Erythroblast (primary cell): ENCODE data around the gene MSH3.
"Not testable (repeated sequence)": the region's sequence is repeated elsewhere in the genome, so short reads cannot be mapped to it uniquely, and the experiment has no call there.

ENCODE experiments used
- DNase-seq, 2 experiments: peaks; one replicate each; lab custom pipeline; 2025; lab: John Stamatoyannopoulos, UW
- GATA1 ChIP-seq: IDR thresholded peaks from 2 replicates; pipeline ENCODE4 v1.6.1; 2011; ENCODE audit warnings: low read depth, mild to moderate bottlenecking, control low read depth, low read length, moderate library complexity
- POLR2A ChIP-seq: IDR thresholded peaks from 2 replicates; pipeline ENCODE4 v1.6.1; 2011; ENCODE audit warnings: mild to moderate bottlenecking, low read length

MSH3 gene

GRCh38 chr5:80797428-80798024, 143.1 kb downstream of the MSH3 start:
- TF ChIP-seq GATA1 = no peak
- no peak for TF ChIP-seq POLR2A
- no peak for DNase-seq

- TF ChIP-seq GATA1 (no peak), POLR2A (no peak)
- DNase-seq = no peak
These were observed 143.7 kb downstream of the MSH3 start for GRCh38 chr5:80798166-80798565.

GRCh38 chr5:80798633-80799032, 144.2 kb downstream of the MSH3 start:
- no peak for DNase-seq
- no peak for TF ChIP-seq GATA1

- no peak for TF ChIP-seq GATA1
- TF ChIP-seq POLR2A = no peak
- no peak for DNase-seq
These were observed 144.6 kb downstream of the MSH3 start for GRCh38 chr5:80799041-80799440.

GRCh38 chr5:80799573-80799972, 145.1 kb downstream of the MSH3 start:
- TF ChIP-seq GATA1 (no peak), POLR2A (no peak)
- no peak for DNase-seq

GRCh38 chr5:80804332-80804731, 149.9 kb downstream of the MSH3 start:
- TF ChIP-seq POLR2A (no peak), GATA1 (no peak)
- DNase-seq = no peak

- TF ChIP-seq POLR2A (no peak), GATA1 (no peak)
- no peak for DNase-seq
These were observed 150.6 kb downstream of the MSH3 start for GRCh38 chr5:80805038-80805437.

- no peak for TF ChIP-seq POLR2A
- TF ChIP-seq GATA1 = no peak
- DNase-seq = no peak
These were observed 152.5 kb downstream of the MSH3 start for GRCh38 chr5:80806929-80807328.

GRCh38 chr5:80809451-80809850, 155.0 kb downstream of the MSH3 start:
- TF ChIP-seq POLR2A = no peak
- TF ChIP-seq GATA1 = no peak
- DNase-seq = no peak

- no peak for TF ChIP-seq GATA1
- TF ChIP-seq POLR2A = no peak
- DNase-seq = no peak
These were observed 156.0 kb downstream of the MSH3 start for GRCh38 chr5:80810425-80810824.

- DNase-seq = no peak
- TF ChIP-seq POLR2A (no peak), GATA1 (no peak)
These were observed 162.1 kb downstream of the MSH3 start for GRCh38 chr5:80816590-80816989.

- DNase-seq = no peak
- TF ChIP-seq GATA1 (no peak), POLR2A (no peak)
These were observed 166.2 kb downstream of the MSH3 start for GRCh38 chr5:80820685-80821084.

GRCh38 chr5:80822640-80823039, 168.2 kb downstream of the MSH3 start:
- DNase-seq = no peak
- TF ChIP-seq GATA1 (no peak), POLR2A (no peak)

- not testable (repeated sequence) for DNase-seq
These were observed 169.7 kb downstream of the MSH3 start for GRCh38 chr5:80824159-80824558.

- no peak for TF ChIP-seq GATA1
- TF ChIP-seq POLR2A = no peak
- no peak for DNase-seq
These were observed 171.5 kb downstream of the MSH3 start for GRCh38 chr5:80825786-80826460.
